Testis (tissue), 3 donors: ENCODE results near the gene RNF151. TPM values are rescaled to one million over a fixed set of nuclear protein-coding genes. Genes with fewer than 3 reads are reported as not detected.

Experiments used
- DNase-seq: peaks from one replicate; pipeline ENCODE4 v3.0.0-alpha.2; 2019
- H3K27ac ChIP-seq, 2 donors: fragments of 200-600 bp; sonication (generic); one replicate each; pipeline ENCODE4 v1.5.1; 2019
- H3K27me3 ChIP-seq: fragments of 200-600 bp; sonication (generic); one replicate; pipeline ENCODE4 v1.5.1; 2019
- H3K36me3 ChIP-seq: fragments of 200-600 bp; sonication (generic); one replicate; pipeline ENCODE4 v1.5.1; 2017; ENCODE audit warnings: low read depth; ENCODE audit errors: missing control alignments
- H3K4me1 ChIP-seq: fragments of 200-600 bp; sonication (generic); one replicate; pipeline ENCODE4 v1.5.1; 2019
- H3K4me3 ChIP-seq, 2 donors: fragments of 200-600 bp; sonication (generic); one replicate each; pipeline ENCODE4 v1.5.1; 2017 to 2019
- H3K9me3 ChIP-seq: fragments of 200-600 bp; sonication (generic); one replicate; pipeline ENCODE4 v1.5.1; 2017
- POLR2A ChIP-seq: fragments of 450-650 bp; IDR thresholded peaks from one replicate; pipeline ENCODE4 v1.6.1; 2017; ENCODE audit warnings: antibody characterized with exemption, mild to moderate bottlenecking, moderate library complexity
- WGBS, 2 donors: methylation state at CpG; one replicate each; pipeline ENCODE4 v1.1.5; 2018; 5-methylcytosine and 5-hydroxymethylcytosine counted together
- intact Hi-C: fragments of 100-400 bp; cut with DNase I; formaldehyde crosslinking; loops from one replicate; pipeline ENCODE4 v1.15.1; 2023; ENCODE audit warnings: low total_unique reads
- polyA plus RNA-seq: library from polyadenylated mRNA; stranded (reverse); fragments of 350-450 nt; fragmentation: Illumina TruSeq; extraction: RNeasy Lipid Tissue Mini Kit (QIAGEN cat#74804); gene quantifications from one replicate; pipeline ENCODE4 v1.2.3, GENCODE V29; 2014; ENCODE audit warnings: low read depth, low replicate concordance; ENCODE audit not compliant: insufficient read depth
- total RNA-seq, 2 donors: library from RNA; depleted of rRNA; stranded (reverse); fragments of >200 nt; gene quantifications; one replicate each; pipeline ENCODE4 v1.2.3, GENCODE V29; 2016
- TF ChIP-seq, protein P1 (sequence below), 3 experiments: fragments of 450-650 bp in 2 of 3; fragments of 200-600 bp in 1 of 3; sonication (generic) in 1 of 3; IDR thresholded peaks; one replicate each; pipeline ENCODE4 v1.5.1; 2016 to 2019; ENCODE audit warnings: antibody characterized with exemption in 3 of 3, mild to moderate bottlenecking in 2 of 3, moderate library complexity in 1 of 3

RNF151 gene
- total and polyA plus RNA-seq, 3 donors from 2014 or later = 86.7 to 210 (median 153) TPM

DNA sequence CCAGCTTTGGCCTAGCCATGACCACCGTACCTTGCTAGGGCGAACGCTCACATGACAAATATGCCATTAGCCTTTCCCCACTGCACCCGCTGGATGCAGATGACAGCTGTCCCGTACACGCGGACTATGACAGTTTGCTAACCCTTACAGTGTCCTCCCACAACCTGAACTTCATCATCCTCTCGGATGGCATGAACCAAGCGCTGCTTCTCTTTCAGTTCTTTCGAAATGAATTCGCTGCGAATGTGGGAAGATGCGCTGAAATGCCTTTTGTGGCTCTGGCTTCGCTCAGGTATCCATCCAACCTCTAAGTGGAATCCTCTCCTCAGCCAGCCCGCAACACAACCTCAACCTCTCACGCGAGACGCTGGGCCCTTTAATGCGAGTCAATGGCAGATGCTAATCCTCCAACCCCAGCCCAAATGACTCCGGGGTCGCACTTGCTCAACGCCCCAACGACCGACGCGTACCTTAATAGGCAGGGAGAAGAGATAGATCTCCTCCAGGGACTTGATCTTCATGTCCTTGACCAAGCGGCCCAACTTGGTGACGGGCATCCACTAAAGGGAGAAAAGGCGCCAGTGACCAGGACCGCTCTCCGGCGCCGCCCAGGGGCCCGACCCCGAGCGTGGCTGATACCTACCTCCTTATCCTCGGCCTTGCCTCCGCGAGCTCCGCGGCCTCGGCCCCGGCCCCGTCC lies 2.7 kb upstream of the RNF151 start:
- no peak for DNase-seq
- Histone ChIP-seq H3K9me3 (no peaks in the 10 kb centered on the region), H3K27me3 (no peaks in the 10 kb centered on the region), H3K36me3 (no peaks in the 10 kb centered on the region), H3K27ac (peak overlapping the region; percentile 86 to 97), H3K4me1 (peaks cover 22% of the 10 kb centered on the region), H3K4me3 (peak overlapping the region; percentile 64 to 96)
- TF ChIP-seq, protein P1, sequence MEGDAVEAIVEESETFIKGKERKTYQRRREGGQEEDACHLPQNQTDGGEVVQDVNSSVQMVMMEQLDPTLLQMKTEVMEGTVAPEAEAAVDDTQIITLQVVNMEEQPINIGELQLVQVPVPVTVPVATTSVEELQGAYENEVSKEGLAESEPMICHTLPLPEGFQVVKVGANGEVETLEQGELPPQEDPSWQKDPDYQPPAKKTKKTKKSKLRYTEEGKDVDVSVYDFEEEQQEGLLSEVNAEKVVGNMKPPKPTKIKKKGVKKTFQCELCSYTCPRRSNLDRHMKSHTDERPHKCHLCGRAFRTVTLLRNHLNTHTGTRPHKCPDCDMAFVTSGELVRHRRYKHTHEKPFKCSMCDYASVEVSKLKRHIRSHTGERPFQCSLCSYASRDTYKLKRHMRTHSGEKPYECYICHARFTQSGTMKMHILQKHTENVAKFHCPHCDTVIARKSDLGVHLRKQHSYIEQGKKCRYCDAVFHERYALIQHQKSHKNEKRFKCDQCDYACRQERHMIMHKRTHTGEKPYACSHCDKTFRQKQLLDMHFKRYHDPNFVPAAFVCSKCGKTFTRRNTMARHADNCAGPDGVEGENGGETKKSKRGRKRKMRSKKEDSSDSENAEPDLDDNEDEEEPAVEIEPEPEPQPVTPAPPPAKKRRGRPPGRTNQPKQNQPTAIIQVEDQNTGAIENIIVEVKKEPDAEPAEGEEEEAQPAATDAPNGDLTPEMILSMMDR (IDR thresholded peaks at IDR 0.05) = no peak
- TF ChIP-seq POLR2A = no peak
- 10 to 15% methylated on average over 16 to 44 of the region's 44 CpGs for WGBS, 2 donors
- intact Hi-C loops = no loop called here

DNA sequence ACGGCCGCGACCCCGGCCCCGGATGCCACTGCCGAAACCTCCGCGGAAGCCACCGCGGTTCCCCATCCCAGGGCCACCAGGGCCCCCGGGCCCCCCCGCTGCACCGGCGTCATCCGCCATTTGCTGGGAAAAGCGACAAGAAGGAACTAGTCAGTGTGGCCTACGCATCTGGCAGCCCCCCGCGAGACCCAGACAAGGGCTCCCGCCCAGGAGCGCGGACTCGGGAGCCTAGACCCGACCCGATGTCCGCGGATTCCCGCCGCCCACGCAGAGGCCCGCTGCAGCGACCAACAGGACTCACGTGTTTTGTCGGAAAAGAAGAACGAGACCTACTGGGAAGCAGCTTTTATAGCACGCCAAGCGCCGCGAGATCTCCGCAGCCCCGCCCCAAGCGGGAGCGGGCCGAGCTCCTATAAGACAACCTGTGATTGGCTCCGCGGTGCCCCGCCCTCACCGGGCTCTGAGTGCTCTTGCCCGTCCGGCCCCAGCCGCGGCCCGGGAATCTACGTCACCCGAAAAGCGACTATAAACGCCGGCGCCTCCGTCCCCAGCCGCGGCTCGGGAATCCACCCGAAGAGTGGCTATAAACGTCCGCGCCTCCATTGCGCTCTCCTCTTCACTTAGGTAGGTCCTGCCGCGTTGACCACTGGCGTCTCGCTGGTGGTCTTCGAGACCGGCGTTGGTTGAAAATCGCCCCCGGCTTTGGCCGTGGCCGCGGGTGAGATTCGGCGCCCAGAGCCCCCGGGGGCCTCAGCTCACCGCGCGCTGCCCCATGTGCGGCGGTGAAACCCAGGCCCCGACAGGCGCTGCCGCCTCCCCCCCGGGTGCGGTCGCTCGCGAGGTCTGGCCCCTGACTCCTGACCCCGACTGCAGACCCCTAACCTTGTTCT lies 1.9 kb upstream of the RNF151 start, which contains the start of gene RPS2:
Gene RPS2, minus strand, starts transcription at position 321 of the 890 bp plus-strand sequence. Its CDS starts 201 bp downstream, at position 120.
- Histone ChIP-seq H3K9me3 (no peaks in the 10 kb centered on the region), H3K27ac (peak within 1 kb of the TSS; percentile 86 to 97), H3K36me3 (no peaks in the 10 kb centered on the region), H3K4me1 (peaks cover 20% of the 10 kb centered on the region), H3K27me3 (no peaks in the 10 kb centered on the region), H3K4me3 (peak within 1 kb of the TSS; percentile 64 to 96)
- peak; percentile 100 for DNase-seq
- no peak for TF ChIP-seq POLR2A
- TF ChIP-seq, protein P1 (IDR thresholded peaks at IDR 0.05) = no peak
- WGBS, 2 donors = 0 to 1% methylated on average over 35 to 93 of the region's 97 CpGs
- intact Hi-C loops = no loop called here

DNA sequence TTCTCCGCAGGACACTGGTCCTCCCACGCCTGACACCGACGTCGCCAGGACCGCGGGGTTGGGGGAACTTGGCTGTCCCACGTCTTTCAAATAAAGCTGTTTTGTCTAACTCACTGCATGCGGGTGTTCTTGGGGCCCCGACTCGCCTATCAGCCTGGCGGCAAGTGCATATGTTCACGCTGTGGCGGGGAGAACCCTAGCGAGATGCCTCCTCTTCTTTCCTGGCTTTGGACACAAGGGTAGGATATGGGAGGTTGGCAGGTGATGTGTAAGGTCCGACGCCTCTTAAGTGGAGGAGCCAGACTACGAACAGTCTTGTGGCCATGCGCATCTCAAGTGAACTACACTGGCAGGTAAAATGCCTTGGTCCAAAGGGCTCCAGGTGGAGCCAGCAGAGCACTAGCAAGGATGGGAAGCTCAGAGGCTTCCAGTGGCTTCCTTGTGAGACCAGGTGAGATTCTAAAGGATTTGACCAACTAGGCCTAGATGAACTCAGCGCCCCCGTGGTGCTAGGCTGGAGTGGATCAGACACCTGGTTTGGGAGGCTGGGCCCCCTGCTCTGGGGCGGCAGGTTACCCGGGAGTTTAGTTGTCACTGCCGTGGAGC lies 1.2 kb upstream of the RNF151 start:
- no peak for DNase-seq
- TF ChIP-seq, protein P1 (IDR thresholded peaks at IDR 0.05) = no peak
- no peak for TF ChIP-seq POLR2A
- no peaks in the 10 kb centered on the region for H3K36me3 ChIP-seq
- 18 to 19% methylated on average over 24 of the region's 24 CpGs for WGBS, 2 donors
- peaks cover 13% of the 10 kb centered on the region for H3K4me1 ChIP-seq
- H3K9me3 ChIP-seq = no peaks in the 10 kb centered on the region
- H3K27me3 ChIP-seq = no peaks in the 10 kb centered on the region
- intact Hi-C loops = no loop called here
- H3K27ac ChIP-seq = peak overlapping the region; percentile 86 to 97
- peak overlapping the region; percentile 64 to 96 for H3K4me3 ChIP-seq

DNA sequence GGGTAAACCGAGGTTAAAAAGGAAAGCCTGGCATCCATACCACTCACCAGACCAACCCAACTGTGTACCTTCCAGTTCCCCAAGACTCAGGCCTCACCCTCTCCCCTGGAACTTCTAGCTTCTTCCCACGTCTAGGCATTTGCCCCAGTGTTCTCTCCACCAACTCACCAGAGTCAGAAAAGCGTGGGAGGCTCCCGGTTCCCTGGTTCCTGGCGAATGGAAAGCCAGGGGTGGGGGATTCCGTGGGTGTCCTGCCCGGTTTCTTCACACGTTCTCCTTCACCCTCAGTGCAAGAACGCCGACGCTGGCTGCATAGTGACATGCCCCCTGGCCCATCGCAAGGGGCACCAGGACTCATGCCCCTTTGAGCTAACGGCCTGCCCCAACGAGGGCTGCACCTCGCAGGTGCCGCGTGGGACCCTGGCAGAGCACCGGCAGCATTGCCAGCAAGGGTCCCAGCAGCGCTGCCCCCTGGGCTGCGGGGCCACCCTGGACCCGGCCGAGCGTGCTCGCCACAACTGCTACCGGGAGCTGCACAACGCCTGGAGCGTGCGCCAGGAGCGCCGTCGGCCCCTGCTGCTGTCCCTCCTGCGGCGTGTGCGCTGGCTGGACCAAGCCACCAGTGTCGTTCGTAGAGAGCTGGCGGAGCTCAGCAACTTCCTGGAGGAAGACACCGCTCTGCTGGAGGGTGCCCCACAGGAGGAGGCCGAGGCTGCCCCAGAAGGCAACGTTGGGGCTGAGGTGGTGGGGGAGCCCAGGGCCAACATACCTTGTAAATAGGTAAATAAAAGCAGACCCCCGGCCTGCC lies 1.7 kb downstream of the RNF151 start:
- intact Hi-C loops = no loop called here
- no peak overlapping the region for H3K4me3 ChIP-seq
- H3K4me1 ChIP-seq = peaks cover 24% of the 10 kb centered on the region
- H3K9me3 ChIP-seq = no peaks in the 10 kb centered on the region
- no peaks in the 10 kb centered on the region for H3K27me3 ChIP-seq
- H3K36me3 ChIP-seq = no peaks in the 10 kb centered on the region
- DNase-seq = no peak
- H3K27ac ChIP-seq = no peak overlapping the region
- WGBS, 2 donors = 85% methylated on average over 27 to 34 of the region's 41 CpGs
- TF ChIP-seq, protein P1 (IDR thresholded peaks at IDR 0.05) = no peak
- TF ChIP-seq POLR2A = no peak
